ENCODE results near the gene CDH2. TPM values are rescaled to one million over a fixed set of nuclear protein-coding genes. Genes with fewer than 3 reads are reported as not detected.

Gene CDH2
- total RNA-seq, 1 donor from 2014 or later = 1.8 TPM

DNA sequence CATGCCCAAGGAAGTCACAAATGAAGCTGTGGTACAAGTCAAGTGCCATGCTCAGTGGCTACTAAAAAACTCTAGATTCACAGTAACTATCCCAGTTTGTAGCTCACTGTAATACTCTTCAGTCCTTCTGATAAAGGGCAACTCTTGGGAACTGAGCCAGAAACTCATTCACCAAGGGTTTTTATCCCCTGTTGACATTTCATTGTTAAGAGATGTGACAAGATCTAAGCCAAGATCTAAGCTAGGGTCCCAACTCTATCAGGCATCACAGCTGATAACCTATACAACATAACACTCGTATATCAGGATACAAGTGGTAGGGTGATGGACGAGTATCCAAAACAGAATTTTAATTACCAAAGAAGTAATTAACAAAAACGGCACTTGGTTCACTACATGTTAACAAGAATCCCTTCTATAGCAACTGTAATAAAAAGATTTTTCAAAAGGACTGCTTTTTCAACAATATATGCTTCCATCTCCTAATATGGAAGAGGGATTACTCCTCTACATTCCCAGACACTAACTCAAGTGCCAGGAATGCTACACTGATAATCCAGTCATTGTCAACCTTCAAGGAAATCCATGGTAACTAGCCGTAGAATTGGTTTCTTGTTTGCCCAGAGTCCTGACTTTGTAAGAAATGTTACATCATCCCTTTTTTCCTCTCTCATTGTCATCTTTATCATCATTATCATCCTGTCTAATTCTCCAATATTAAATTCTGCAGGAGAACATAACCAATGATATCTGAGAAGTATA is 111.7 kb downstream of the CDH2 start:
- no peaks in the 10 kb centered on the region for H3K9me3 ChIP-seq
- ATAC-seq = no peak
- DNase-seq = no peak
- H3K4me1 ChIP-seq = no peaks in the 10 kb centered on the region
- H3K27ac ChIP-seq = no peak overlapping the region
- no peak overlapping the region for H3K4me3 ChIP-seq
- intact Hi-C loops (cut with DNase I) = no loop called here
- no peaks in the 10 kb centered on the region for H3K36me3 ChIP-seq
- no peaks in the 10 kb centered on the region for H3K27me3 ChIP-seq
- TF ChIP-seq, protein P1, sequence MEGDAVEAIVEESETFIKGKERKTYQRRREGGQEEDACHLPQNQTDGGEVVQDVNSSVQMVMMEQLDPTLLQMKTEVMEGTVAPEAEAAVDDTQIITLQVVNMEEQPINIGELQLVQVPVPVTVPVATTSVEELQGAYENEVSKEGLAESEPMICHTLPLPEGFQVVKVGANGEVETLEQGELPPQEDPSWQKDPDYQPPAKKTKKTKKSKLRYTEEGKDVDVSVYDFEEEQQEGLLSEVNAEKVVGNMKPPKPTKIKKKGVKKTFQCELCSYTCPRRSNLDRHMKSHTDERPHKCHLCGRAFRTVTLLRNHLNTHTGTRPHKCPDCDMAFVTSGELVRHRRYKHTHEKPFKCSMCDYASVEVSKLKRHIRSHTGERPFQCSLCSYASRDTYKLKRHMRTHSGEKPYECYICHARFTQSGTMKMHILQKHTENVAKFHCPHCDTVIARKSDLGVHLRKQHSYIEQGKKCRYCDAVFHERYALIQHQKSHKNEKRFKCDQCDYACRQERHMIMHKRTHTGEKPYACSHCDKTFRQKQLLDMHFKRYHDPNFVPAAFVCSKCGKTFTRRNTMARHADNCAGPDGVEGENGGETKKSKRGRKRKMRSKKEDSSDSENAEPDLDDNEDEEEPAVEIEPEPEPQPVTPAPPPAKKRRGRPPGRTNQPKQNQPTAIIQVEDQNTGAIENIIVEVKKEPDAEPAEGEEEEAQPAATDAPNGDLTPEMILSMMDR (IDR thresholded peaks at IDR 0.05) = no peak

DNA sequence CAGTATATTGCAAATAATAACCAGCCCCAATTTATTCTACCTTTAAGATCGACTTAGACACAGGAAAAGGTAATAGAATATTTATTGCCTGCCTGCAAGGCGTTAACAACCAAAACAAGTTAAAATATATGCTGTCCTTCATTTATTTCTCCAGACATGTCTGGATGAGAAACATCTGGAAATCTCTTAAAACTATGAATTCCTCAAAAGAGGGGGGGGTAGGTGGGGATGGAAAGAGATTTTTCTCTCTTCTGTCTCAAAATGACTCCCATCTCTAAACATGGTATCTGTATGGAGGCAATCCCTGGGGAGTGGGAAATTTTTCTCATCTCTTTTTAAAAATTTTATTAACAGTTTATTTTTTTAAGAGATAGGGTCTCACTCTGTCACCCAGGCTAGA is 113.0 kb downstream of the CDH2 start:
- TF ChIP-seq, protein P1 (IDR thresholded peaks at IDR 0.05) = no peak
- intact Hi-C loops (cut with DNase I) = no loop called here
- Histone ChIP-seq H3K27me3 (no peaks in the 10 kb centered on the region), H3K9me3 (no peaks in the 10 kb centered on the region), H3K4me1 (no peaks in the 10 kb centered on the region), H3K36me3 (no peaks in the 10 kb centered on the region), H3K4me3 (no peak overlapping the region), H3K27ac (no peak overlapping the region)
- ATAC-seq = no peak
- no peak for DNase-seq

DNA sequence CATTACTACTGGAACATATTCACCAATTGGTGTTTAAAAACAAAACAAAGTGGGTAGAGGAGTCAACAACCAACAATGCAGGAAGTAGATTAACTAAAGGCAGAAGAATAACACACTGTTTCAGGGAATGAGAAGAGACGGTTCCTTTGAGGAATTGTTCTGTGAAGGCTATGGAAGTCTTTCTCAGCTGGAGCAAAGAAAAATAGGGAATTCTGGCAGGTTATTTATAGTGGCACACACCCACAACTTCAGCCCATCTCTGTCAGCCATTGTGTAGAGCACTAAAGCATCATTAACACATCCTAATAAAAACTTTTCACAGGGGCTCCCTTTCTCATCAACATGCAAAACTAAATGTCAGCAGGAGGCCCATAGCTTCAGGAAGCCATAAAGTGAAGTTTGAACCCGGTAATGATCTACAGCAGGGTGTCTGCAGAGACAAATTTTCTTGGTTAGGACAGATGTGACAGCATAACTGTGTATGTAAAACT is 113.6 kb downstream of the CDH2 start:
- Histone ChIP-seq H3K4me1 (no peaks in the 10 kb centered on the region), H3K36me3 (no peaks in the 10 kb centered on the region), H3K27me3 (no peaks in the 10 kb centered on the region), H3K9me3 (no peaks in the 10 kb centered on the region), H3K4me3 (no peak overlapping the region), H3K27ac (no peak overlapping the region)
- intact Hi-C loops (cut with DNase I) = no loop called here
- no peak for ATAC-seq
- TF ChIP-seq, protein P1 (IDR thresholded peaks at IDR 0.05) = no peak
- DNase-seq = no peak

DNA sequence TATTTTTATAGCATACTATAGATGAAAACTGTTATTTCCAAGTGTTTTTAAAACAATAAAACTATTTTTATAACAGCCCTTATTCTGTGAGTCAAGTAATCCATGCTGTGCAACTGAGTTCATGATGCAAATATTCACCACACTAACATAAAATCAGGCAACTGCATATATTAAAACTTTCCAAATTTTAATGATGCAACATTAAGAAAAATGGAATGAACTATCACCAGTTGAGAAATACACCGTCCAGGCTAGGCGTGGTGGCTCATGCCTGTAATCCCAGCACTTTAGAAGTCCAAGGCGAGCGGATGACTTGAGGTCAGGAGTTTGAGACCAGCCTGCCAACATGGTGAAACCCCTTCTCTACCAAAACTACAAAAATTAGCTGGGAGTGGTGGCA is 114.5 kb downstream of the CDH2 start:
- Histone ChIP-seq H3K36me3 (no peaks in the 10 kb centered on the region), H3K4me3 (no peak overlapping the region), H3K27ac (no peak overlapping the region), H3K4me1 (no peaks in the 10 kb centered on the region), H3K27me3 (no peaks in the 10 kb centered on the region), H3K9me3 (no peaks in the 10 kb centered on the region)
- TF ChIP-seq, protein P1 (IDR thresholded peaks at IDR 0.05) = no peak
- DNase-seq = no peak
- ATAC-seq = no peak
- intact Hi-C loops (cut with DNase I) = no loop called here

GRCh38 chr18:28059861-28060260 is 117.1 kb downstream of the CDH2 start:
- TF ChIP-seq, protein P1 (IDR thresholded peaks at IDR 0.05) = no peak
- H3K9me3 ChIP-seq = no peaks in the 10 kb centered on the region
- no peaks in the 10 kb centered on the region for H3K27me3 ChIP-seq

More at GRCh38 chr18:28059861-28060260, 117.1 kb downstream of the CDH2 start:
- Histone ChIP-seq H3K4me1 (no peaks in the 10 kb centered on the region), H3K36me3 (no peaks in the 10 kb centered on the region), H3K4me3 (no peak overlapping the region), H3K27ac (no peak overlapping the region)
- intact Hi-C loops (cut with DNase I) = no loop called here
- DNase-seq = no peak
- ATAC-seq = no peak

Measured in upper lobe of right lung (tissue), 1 donor.